HFF-Myc (cell line): ENCODE data around the gene CHD1.

ENCODE experiments used
- DNase-seq: peaks from one replicate; pipeline ENCODE4 v3.0.0-alpha.2; 2011; ENCODE audit warnings: low read depth; ENCODE audit errors: extremely low read depth
- H3K4me3 ChIP-seq: replicated peaks from 2 replicates; pipeline ENCODE4 v1.5.1; 2011; ENCODE audit warnings: low read depth, mild to moderate bottlenecking, control low read depth, low read length
- CTCF ChIP-seq: IDR thresholded peaks from 2 replicates; pipeline ENCODE4 v1.5.1; 2012; ENCODE audit warnings: mild to moderate bottlenecking, low read depth, low read length, control low read depth; ENCODE audit errors: missing control alignments

CHD1 gene

GRCh38 chr5:98816582-98817222 is 112.1 kb downstream of the CHD1 start:
- no peak for TF ChIP-seq CTCF
- no peak for DNase-seq
- no peak overlapping the region for H3K4me3 ChIP-seq

- DNase-seq = no peak
- TF ChIP-seq CTCF = no peak
Measured at GRCh38 chr5:98813755-98814154, 115.1 kb downstream of the CHD1 start.

GRCh38 chr5:98810206-98810605 is 118.6 kb downstream of the CHD1 start:
- TF ChIP-seq CTCF = no peak
- no peak for DNase-seq

More at GRCh38 chr5:98813755-98814154, 115.1 kb downstream of the CHD1 start:
- no peak overlapping the region for H3K4me3 ChIP-seq

GRCh38 chr5:98807806-98808205 is 121.0 kb downstream of the CHD1 start:
- no peak for DNase-seq
- no peak for TF ChIP-seq CTCF
- no peak overlapping the region for H3K4me3 ChIP-seq

More at GRCh38 chr5:98810206-98810605, 118.6 kb downstream of the CHD1 start:
- H3K4me3 ChIP-seq = no peak overlapping the region

- TF ChIP-seq CTCF = no peak
- H3K4me3 ChIP-seq = no peak overlapping the region
- no peak for DNase-seq
Measured at GRCh38 chr5:98805070-98805469, 123.7 kb downstream of the CHD1 start.

- H3K4me3 ChIP-seq = no peak overlapping the region
- DNase-seq = no peak
- TF ChIP-seq CTCF = no peak
Measured at GRCh38 chr5:98804066-98804465, 124.7 kb downstream of the CHD1 start.
